Testis (tissue), 2 donors: ENCODE results near the gene THBS4.

Experiments
- CTCF ChIP-seq, 3 experiments: fragments of 450-650 bp in 2 of 3; fragments of 200-600 bp in 1 of 3; sonication (generic) in 1 of 3; IDR thresholded peaks; one replicate each; pipeline ENCODE4 v1.5.1; 2016 to 2019; ENCODE audit warnings: antibody characterized with exemption in 3 of 3, mild to moderate bottlenecking in 2 of 3, moderate library complexity in 1 of 3
- POLR2A ChIP-seq: fragments of 450-650 bp; IDR thresholded peaks from one replicate; pipeline ENCODE4 v1.6.1; 2017; ENCODE audit warnings: antibody characterized with exemption, mild to moderate bottlenecking, moderate library complexity

- TF ChIP-seq POLR2A (no peak), CTCF (IDR thresholded peaks at IDR 0.05) (no peak)
Observed at GRCh38 chr5:80069918-80070318, 34.8 kb downstream of the THBS4 start.
